C4-2B (cell line): ENCODE results near the gene TNFRSF12A.

Experiments used
- H3K27ac ChIP-seq: fragments of 450-650 bp; 2 replicates; pipeline ENCODE4 v1.5.1; 2017
- ZFX ChIP-seq: fragments of 450-650 bp; IDR thresholded peaks from 2 replicates; pipeline ENCODE4 v1.6.1; 2017
- TF ChIP-seq, protein P1 (sequence below): fragments of 450-650 bp; conservative IDR thresholded peaks from 2 replicates; pipeline ENCODE4 v1.5.1; 2017; ENCODE audit warnings: mild to moderate bottlenecking

TNFRSF12A gene

DNA sequence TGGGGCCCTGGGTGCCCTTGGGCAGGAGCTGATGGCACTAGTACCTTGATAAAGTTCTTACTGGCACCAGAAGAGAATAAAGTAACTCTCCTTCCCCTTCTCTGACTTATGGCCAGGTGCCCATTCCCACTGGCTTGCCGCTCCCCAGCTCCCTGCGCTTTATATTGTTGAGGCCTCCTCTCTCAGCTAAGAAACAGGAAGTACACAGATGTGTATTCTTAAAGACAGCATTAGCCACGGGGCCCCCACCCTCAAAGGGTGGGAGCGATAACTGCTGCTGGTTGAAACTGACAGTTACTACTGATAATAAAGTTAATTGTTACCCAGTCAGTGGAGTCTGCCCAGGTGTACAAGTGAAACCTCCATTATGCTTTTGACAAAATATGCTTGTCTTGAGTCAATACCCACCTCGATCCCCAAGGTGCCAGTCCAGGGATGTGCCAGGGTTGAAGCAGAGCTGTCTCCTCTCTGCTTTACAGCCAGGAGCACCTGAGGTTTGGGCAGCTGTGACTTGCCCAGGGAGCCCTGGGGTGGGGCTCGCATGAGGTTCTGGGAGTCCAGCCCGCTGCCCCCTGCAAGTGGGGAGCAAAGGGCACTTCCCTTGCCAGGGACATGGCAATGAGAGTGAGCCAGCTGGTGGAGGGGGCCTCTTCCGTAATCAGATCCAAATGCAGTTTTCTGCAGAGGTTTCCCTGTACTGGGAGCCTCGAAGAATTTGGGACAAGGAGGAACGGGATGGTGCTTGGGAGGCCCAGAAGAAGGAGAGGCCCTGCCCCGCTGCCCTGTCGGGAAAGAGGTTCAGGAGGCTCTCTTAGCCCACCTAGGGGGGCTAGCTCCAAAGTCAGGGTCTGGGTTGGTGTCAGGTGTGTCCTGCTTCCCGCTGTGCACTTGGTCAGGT is 12.9 kb upstream of the TNFRSF12A start:
- TF ChIP-seq, protein P1, sequence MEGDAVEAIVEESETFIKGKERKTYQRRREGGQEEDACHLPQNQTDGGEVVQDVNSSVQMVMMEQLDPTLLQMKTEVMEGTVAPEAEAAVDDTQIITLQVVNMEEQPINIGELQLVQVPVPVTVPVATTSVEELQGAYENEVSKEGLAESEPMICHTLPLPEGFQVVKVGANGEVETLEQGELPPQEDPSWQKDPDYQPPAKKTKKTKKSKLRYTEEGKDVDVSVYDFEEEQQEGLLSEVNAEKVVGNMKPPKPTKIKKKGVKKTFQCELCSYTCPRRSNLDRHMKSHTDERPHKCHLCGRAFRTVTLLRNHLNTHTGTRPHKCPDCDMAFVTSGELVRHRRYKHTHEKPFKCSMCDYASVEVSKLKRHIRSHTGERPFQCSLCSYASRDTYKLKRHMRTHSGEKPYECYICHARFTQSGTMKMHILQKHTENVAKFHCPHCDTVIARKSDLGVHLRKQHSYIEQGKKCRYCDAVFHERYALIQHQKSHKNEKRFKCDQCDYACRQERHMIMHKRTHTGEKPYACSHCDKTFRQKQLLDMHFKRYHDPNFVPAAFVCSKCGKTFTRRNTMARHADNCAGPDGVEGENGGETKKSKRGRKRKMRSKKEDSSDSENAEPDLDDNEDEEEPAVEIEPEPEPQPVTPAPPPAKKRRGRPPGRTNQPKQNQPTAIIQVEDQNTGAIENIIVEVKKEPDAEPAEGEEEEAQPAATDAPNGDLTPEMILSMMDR = no peak
- TF ChIP-seq ZFX = no peak
- no peak overlapping the region for H3K27ac ChIP-seq

DNA sequence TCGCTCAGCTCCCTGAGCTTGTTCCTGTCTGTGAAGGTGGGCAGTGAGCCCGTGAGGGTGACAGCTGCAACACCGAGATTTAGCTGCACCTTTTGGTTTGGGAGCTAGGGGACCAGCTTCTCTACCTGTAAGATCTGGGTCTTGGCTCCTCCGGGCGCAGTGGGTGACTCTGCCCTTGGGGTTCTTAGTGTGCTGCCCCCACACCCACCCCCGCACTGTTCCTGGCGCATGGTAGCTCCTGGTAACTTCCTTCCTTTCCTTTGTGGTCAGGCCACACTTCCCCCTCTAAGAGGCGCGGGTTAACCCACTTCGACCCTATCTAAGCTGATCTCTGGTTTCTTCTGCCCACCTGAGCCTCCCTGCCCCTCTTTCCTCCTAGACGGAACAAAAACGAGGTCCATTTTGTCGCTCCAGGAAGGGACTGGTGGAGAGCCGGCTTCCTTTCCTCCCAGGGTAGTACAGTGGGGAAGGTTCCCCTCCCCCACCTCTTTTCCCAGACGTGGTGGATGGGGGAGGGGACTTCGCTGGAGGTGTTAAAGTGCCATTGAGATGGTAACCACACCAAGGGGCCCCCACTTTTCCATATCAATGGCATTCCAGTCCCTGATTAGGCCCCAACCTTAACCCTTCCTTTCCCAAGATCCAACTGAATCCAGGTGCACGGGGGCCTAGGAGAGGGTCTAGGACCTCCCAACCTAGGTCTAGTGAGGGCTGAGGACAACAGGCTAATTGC is 12.0 kb upstream of the TNFRSF12A start:
- no peak overlapping the region for H3K27ac ChIP-seq
- TF ChIP-seq ZFX = no peak
- TF ChIP-seq, protein P1 = no peak

DNA sequence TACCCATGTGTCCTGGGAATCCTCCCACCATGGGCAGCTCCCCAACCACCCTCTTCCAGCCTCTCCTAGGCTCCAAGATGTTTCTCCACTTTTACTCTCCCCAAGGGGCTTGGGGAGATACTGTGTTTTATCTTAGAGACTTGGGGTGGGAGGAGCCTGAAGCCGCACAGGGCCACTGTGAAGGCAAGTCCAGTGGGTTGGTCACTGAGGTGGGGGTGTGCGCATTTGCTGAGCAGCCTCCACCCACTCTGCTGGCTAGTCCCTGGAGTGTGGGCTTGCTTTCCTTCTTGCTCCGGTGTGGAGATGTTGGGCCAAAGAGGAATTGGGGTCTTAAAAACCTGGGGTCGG is 11.5 kb upstream of the TNFRSF12A start:
- TF ChIP-seq, protein P1 = no peak
- no peak for TF ChIP-seq ZFX
- H3K27ac ChIP-seq = no peak overlapping the region

DNA sequence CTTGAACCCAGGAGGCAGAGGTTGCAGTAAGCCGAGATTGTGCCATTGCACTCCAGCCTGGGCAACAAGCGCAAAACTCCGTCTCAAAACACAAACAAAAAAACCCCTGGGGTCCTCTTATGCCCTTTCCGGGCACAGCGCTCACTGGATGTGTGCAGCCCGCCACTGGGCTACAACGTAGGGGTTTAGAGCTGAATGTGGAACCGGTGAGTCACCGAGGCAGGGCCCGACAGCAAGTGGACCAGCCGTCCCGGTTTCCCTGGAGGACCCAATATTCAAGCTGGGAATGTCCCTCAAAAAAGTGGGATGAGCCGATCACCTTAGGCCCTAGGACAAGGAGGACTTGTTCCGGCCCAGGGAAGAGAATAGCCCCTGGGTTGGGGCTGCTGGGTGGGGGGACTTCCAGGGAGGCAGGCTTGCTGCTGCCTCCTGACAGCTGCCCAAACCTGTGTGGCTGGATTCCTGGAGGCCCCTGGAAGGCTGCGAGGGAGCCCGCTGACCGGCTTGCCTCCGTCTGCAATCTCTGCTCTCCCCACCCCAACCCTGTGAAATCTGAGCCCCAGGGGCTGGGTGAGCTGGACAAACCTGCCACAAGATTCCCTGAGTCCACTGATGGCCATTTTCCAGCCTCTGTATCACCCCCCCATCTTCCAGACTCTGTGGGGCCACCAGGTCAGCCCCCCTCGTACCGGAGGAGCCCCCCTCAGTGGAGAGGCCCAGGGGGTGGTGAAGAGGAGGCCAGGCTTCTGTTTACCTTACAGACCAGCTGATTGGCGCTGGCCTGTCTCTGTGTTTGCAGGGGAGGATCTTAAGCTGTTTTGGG is 10.4 kb upstream of the TNFRSF12A start:
- TF ChIP-seq ZFX = no peak
- TF ChIP-seq, protein P1 = no peak
- peak overlapping the region; percentile 25; the same call in 1 of the 2 replicates for H3K27ac ChIP-seq

DNA sequence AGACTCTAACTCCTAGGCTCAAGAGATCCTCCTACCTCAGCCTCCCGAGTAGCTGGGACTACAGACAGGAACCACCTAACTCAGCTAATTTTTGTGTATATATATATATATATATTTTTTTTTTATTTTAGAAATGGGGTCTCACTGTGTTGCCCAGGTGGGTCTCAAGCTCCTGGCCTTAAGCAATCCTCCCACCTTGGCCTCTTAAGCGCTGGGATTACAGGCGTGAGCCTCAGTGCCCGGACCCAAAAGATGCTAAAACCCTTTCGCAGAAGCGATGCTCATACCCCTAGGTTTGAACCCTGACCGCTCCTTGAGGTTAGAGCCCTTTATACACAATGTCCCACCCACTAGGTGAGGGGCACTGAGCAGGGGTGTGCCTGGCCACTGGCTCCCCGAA is 9.7 kb upstream of the TNFRSF12A start:
- TF ChIP-seq, protein P1 = no peak
- no peak for TF ChIP-seq ZFX
- H3K27ac ChIP-seq = no peak overlapping the region

DNA sequence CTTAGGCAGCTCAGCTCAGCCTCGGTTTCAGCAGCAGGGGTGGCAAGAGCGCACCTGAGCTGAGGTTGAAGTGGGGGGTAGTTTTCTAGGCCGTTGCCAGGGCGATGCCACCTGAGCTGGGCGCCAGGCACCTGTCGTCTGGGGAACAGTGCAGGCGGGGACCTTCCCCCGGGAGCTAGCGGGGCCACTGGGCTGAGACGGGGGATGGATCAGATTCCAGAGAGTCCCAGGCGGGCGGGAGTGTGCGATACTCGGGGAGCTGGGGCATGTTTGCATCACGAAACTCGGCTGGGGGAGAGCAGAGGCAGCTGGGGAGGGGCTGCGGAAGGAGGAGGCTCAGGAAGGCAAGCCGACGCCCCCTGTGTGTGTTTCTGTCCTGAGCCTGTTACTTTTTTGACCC is 7.9 kb upstream of the TNFRSF12A start:
- no peak overlapping the region for H3K27ac ChIP-seq
- TF ChIP-seq, protein P1 = no peak
- no peak for TF ChIP-seq ZFX
